ENCODE measurements around the gene SSBP3.

DNA sequence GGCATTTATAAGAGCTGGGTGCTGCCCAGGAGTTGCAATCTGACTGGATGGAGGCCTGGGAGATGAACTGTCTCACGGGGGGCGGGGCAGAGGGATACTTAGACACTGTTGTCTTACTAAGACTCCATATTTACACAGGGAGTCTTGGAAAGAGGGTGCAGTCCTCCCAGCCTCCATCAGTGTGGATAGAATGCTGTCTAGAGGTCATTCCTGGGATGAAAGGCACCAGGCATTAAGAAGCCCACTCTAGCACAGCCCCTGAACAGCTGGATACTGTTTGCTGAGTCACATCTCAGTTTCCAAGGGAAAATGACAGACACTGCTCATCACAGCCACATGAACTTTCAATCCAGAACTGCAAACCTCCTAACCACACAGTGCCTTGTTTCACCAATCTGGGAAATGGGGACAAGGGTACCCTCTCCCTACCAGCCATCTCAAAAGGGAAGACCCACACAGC is 43.3 kb downstream of the SSBP3 start:
- TF ChIP-seq, protein P1, sequence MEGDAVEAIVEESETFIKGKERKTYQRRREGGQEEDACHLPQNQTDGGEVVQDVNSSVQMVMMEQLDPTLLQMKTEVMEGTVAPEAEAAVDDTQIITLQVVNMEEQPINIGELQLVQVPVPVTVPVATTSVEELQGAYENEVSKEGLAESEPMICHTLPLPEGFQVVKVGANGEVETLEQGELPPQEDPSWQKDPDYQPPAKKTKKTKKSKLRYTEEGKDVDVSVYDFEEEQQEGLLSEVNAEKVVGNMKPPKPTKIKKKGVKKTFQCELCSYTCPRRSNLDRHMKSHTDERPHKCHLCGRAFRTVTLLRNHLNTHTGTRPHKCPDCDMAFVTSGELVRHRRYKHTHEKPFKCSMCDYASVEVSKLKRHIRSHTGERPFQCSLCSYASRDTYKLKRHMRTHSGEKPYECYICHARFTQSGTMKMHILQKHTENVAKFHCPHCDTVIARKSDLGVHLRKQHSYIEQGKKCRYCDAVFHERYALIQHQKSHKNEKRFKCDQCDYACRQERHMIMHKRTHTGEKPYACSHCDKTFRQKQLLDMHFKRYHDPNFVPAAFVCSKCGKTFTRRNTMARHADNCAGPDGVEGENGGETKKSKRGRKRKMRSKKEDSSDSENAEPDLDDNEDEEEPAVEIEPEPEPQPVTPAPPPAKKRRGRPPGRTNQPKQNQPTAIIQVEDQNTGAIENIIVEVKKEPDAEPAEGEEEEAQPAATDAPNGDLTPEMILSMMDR (IDR thresholded peaks at IDR 0.05) = no peak
- TF ChIP-seq POLR2A (IDR thresholded peaks at IDR 0.05) = no peak

All from thyroid gland (tissue), 4 donors.